GM21723 (cell line): Measurements from ENCODE around the gene LAMA5.

Experiments
- ATAC-seq: cut with Tn5 transposase; IDR thresholded peaks from one replicate; pipeline ENCODE4 v1.9.1; 2021; ENCODE audit warnings: mild to moderate bottlenecking, moderate library complexity; ENCODE audit not compliant: unreplicated experiment

The LAMA5 gene

GRCh38 chr20:62318400-62319345 is 48.4 kb downstream of the LAMA5 start:
- no peak for ATAC-seq

- no peak for ATAC-seq
Observed at GRCh38 chr20:62317167-62317655, 49.9 kb downstream of the LAMA5 start.

- no peak for ATAC-seq
Observed at GRCh38 chr20:62316331-62317166, 50.6 kb downstream of the LAMA5 start.

- ATAC-seq = no peak
Observed at GRCh38 chr20:62315773-62316172, 51.3 kb downstream of the LAMA5 start.

GRCh38 chr20:62314711-62315302 is 52.3 kb downstream of the LAMA5 start:
- ATAC-seq = no peak

GRCh38 chr20:62314339-62314638 is 52.8 kb downstream of the LAMA5 start:
- ATAC-seq = no peak

GRCh38 chr20:62313460-62314338 is 53.4 kb downstream of the LAMA5 start:
- ATAC-seq = no peak

GRCh38 chr20:62313021-62313420 is 54.1 kb downstream of the LAMA5 start:
- no peak for ATAC-seq

- no peak for ATAC-seq
Observed at GRCh38 chr20:62312662-62312977, 54.5 kb downstream of the LAMA5 start.

GRCh38 chr20:62311832-62312661 is 55.1 kb downstream of the LAMA5 start:
- ATAC-seq = no peak

- ATAC-seq = no peak
Observed at GRCh38 chr20:62311150-62311549, 56.0 kb downstream of the LAMA5 start.

- no peak for ATAC-seq
Observed at GRCh38 chr20:62310757-62311121, 56.4 kb downstream of the LAMA5 start.

GRCh38 chr20:62309947-62310756 is 57.0 kb downstream of the LAMA5 start:
- no peak for ATAC-seq

GRCh38 chr20:62309198-62309944 is 57.7 kb downstream of the LAMA5 start:
- ATAC-seq = no peak

GRCh38 chr20:62308102-62308822 is 58.9 kb downstream of the LAMA5 start:
- no peak for ATAC-seq

GRCh38 chr20:62307226-62308101 is 59.6 kb downstream of the LAMA5 start:
- ATAC-seq = no peak
